ENCODE data around the gene SYNE2. TPM values are rescaled to one million over a fixed set of nuclear protein-coding genes. Genes with fewer than 3 reads are reported as not detected.

SYNE2 gene
- total and polyA plus RNA-seq, 10 of the 15 experiments (the other 5 are each of a cell fraction or from before 2014, with no cell fraction given) = 2.1 to 52.7 (median 38.1) TPM

DNA sequence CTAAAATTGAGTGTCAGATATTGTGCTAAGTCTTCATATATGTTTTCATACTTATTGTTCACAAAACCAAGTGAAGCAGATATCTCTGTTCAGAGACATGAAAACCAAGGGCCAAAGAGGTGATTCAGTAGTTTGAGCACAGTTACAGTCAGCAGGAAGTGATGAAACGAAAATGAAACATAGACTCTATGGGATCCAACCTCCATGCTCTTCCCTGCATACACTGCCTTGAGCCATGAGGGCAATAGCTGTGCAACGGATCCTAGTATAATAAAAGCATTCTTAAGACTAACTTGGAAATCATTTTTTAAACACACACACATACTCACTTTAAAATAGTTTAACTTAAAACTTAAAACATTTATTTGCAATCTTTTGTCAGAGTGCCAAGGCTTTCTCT is 413.4 kb downstream of the SYNE2 start:
- Histone ChIP-seq H4K20me1 (ENCODE audit: control insufficient read depth, insufficient read depth) (no peaks in the 10 kb centered on the region), H3K79me2 (ENCODE audit: control insufficient read depth, insufficient read depth, low read length) (no peaks in the 10 kb centered on the region), H3K4me1 (ENCODE audit: control insufficient read depth, insufficient read depth, low read length) (0 out of 2 replicates have a peak, but pooled peaks cover 5% of the 10 kb centered on the region), H2AFZ (ENCODE audit: control insufficient read depth, low read depth, low read length) (peak overlapping the region; percentile 61), H3K9ac (ENCODE audit: control insufficient read depth, insufficient read depth, low read length) (no peak overlapping the region), H3K4me2 (ENCODE audit: control insufficient read depth, insufficient read depth) (no peak overlapping the region), H3K27me3 (replicated peaks in 1 of 2; ENCODE audit: control insufficient read depth in 2 of 2, insufficient read depth in 2 of 2, low read length in 1 of 2) (no peaks in the 10 kb centered on the region), H3K27ac (ENCODE audit: control insufficient read depth, insufficient read depth) (no peak overlapping the region), H3K4me3 (no peak overlapping the region), H3K9me3 (replicated peaks; ENCODE audit: control insufficient read depth, insufficient read depth, low read length) (no peaks in the 10 kb centered on the region), H3K36me3 (ENCODE audit: control insufficient read depth in 2 of 2, insufficient read depth in 2 of 2, low read length in 1 of 2) (no peaks in the 10 kb centered on the region)
- ChIA-PET CTCF (interaction anchor here (1.0 to 1.4 kb wide), 3 partner anchors 29 to 371 kb away, joined by 3 to 5 read pairs (median 4); no protein-coding TSS in a partner anchor), SMC1A (ENCODE audit: uncharacterized antibody, unreplicated experiment) (interaction anchor here (1.1 to 1.8 kb wide), 4 partner anchors 27 to 115 kb away, joined by 3 to 10 read pairs (median 4); no protein-coding TSS in a partner anchor), POLR2A (interaction anchor here (1.4 kb wide), 1 partner anchor 10 kb away, joined by 3 read pairs; no protein-coding TSS in a partner anchor), RAD21 (ENCODE audit: unreplicated experiment) (interaction anchor here (1.0 kb wide), 1 partner anchor 37 kb away, joined by 3 read pairs; no protein-coding TSS in a partner anchor)
- no TSS peak for BruUV-seq (replicated peaks)
- no peak for DNase-seq (ENCODE audit: low read depth, low spot score)
- intact Hi-C loops (cut with micrococcal nuclease; ENCODE audit: unreplicated experiment) (no loop called here), in situ Hi-C loops (cut with MboI) (no loop called here)
- ATAC-seq = peak; percentile 85
- TF ChIP-seq CHD1 (IDR thresholded peaks at IDR 0.05; ENCODE audit: low read depth, low read length) (no peak), BRCA1 (IDR thresholded peaks at IDR 0.05; ENCODE audit: low read depth, low read length) (no peak)
- WGBS (ENCODE audit: insufficient coverage, insufficient replicate concordance, low lambda C conversion rate, missing lambda C conversion rate) = 50% methylated on average over 2 of the region's 2 CpGs
- no peak for FAIRE-seq

DNA sequence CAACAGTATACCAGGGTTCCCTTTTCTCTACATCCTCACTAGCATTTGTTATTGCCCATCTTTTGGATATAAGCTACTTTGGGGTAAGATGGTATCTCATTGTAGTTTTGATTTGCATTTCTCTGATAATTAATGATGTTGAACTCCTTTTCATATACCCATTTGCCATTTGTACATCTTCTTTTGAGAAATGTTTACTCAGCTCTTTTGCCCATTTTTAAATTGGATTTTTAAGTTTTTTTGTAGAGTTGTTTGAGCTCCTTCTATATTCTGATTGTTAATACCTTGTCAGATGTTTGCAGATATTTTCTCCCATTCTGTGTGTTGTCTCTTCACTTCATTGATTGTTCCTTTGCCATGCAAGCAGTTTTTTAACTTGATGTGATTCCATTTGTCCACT is 419.2 kb downstream of the SYNE2 start:
- in situ Hi-C loops (cut with MboI) = no loop called here
- Histone ChIP-seq H3K9ac (ENCODE audit: control insufficient read depth, insufficient read depth, low read length) (no peak overlapping the region), H2AFZ (ENCODE audit: control insufficient read depth, low read depth, low read length) (no peak overlapping the region), H4K20me1 (ENCODE audit: control insufficient read depth, insufficient read depth) (no peaks in the 10 kb centered on the region), H3K27me3 (replicated peaks in 1 of 2; ENCODE audit: control insufficient read depth in 2 of 2, insufficient read depth in 2 of 2, low read length in 1 of 2) (no peaks in the 10 kb centered on the region), H3K27ac (ENCODE audit: control insufficient read depth, insufficient read depth) (no peak overlapping the region), H3K79me2 (ENCODE audit: control insufficient read depth, insufficient read depth, low read length) (no peaks in the 10 kb centered on the region), H3K4me1 (ENCODE audit: control insufficient read depth, insufficient read depth, low read length) (no peaks in the 10 kb centered on the region), H3K36me3 (ENCODE audit: control insufficient read depth in 2 of 2, insufficient read depth in 2 of 2, low read length in 1 of 2) (no peaks in the 10 kb centered on the region), H3K4me2 (ENCODE audit: control insufficient read depth, insufficient read depth) (no peak overlapping the region), H3K9me3 (replicated peaks; ENCODE audit: control insufficient read depth, insufficient read depth, low read length) (no peaks in the 10 kb centered on the region; the same call in 2 of the 3 replicates), H3K4me3 (no peak overlapping the region)
- ATAC-seq = no peak
- no peak for FAIRE-seq
- DNase-seq (ENCODE audit: low read depth, low spot score) = no peak
- RAD21 ChIA-PET (ENCODE audit: unreplicated experiment) = no interaction called here
- SMC1A ChIA-PET (ENCODE audit: uncharacterized antibody, unreplicated experiment) = interaction anchor here (1.5 kb wide), 1 partner anchor 134 kb away, joined by 4 read pairs; no protein-coding TSS in a partner anchor
- intact Hi-C loops (cut with micrococcal nuclease; ENCODE audit: unreplicated experiment) = no loop called here
- POLR2A ChIA-PET = no interaction called here
- TF ChIP-seq, protein P1, sequence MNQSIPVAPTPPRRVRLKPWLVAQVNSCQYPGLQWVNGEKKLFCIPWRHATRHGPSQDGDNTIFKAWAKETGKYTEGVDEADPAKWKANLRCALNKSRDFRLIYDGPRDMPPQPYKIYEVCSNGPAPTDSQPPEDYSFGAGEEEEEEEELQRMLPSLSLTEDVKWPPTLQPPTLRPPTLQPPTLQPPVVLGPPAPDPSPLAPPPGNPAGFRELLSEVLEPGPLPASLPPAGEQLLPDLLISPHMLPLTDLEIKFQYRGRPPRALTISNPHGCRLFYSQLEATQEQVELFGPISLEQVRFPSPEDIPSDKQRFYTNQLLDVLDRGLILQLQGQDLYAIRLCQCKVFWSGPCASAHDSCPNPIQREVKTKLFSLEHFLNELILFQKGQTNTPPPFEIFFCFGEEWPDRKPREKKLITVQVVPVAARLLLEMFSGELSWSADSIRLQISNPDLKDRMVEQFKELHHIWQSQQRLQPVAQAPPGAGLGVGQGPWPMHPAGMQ (IDR thresholded peaks at IDR 0.05; ENCODE audit: borderline replicate concordance) = no peak
- TF ChIP-seq, protein P2, sequence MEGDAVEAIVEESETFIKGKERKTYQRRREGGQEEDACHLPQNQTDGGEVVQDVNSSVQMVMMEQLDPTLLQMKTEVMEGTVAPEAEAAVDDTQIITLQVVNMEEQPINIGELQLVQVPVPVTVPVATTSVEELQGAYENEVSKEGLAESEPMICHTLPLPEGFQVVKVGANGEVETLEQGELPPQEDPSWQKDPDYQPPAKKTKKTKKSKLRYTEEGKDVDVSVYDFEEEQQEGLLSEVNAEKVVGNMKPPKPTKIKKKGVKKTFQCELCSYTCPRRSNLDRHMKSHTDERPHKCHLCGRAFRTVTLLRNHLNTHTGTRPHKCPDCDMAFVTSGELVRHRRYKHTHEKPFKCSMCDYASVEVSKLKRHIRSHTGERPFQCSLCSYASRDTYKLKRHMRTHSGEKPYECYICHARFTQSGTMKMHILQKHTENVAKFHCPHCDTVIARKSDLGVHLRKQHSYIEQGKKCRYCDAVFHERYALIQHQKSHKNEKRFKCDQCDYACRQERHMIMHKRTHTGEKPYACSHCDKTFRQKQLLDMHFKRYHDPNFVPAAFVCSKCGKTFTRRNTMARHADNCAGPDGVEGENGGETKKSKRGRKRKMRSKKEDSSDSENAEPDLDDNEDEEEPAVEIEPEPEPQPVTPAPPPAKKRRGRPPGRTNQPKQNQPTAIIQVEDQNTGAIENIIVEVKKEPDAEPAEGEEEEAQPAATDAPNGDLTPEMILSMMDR (IDR thresholded peaks at IDR 0.05 in 2 of 3, conservative IDR thresholded peaks at IDR 0.05 in 1 of 3; ENCODE audit: control insufficient read depth in 2 of 3, extremely low read depth in 1 of 3, insufficient read depth in 1 of 3, low read depth in 3 of 3, low read length in 3 of 3) = no peak
- TF ChIP-seq, protein P3, sequence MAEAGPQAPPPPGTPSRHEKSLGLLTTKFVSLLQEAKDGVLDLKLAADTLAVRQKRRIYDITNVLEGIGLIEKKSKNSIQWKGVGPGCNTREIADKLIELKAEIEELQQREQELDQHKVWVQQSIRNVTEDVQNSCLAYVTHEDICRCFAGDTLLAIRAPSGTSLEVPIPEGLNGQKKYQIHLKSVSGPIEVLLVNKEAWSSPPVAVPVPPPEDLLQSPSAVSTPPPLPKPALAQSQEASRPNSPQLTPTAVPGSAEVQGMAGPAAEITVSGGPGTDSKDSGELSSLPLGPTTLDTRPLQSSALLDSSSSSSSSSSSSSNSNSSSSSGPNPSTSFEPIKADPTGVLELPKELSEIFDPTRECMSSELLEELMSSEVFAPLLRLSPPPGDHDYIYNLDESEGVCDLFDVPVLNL (IDR thresholded peaks at IDR 0.05; ENCODE audit: low read depth, low read length) = no peak
- no peak for TF ChIP-seq NFIC (IDR thresholded peaks at IDR 0.05; ENCODE audit: low read depth, low read length)
- no peak for TF ChIP-seq SUPT20H (IDR thresholded peaks at IDR 0.05; ENCODE audit: borderline replicate concordance, control insufficient read depth, low read depth, low read length)
- TF ChIP-seq NR2C2 (IDR thresholded peaks at IDR 0.05; ENCODE audit: borderline replicate concordance, control insufficient read depth, insufficient read length, low read depth) = no peak
- TF ChIP-seq CBX5 (IDR thresholded peaks at IDR 0.05; ENCODE audit: low read depth) = no peak
- no peak for TF ChIP-seq MTA2 (IDR thresholded peaks at IDR 0.05; ENCODE audit: low read depth)
- no peak for TF ChIP-seq KLF5 (IDR thresholded peaks at IDR 0.05; ENCODE audit: partially characterized antibody)
- no peak for TF ChIP-seq STAT3 (IDR thresholded peaks at IDR 0.05; ENCODE audit: low read depth, low read length)
- CTCF ChIA-PET = interaction anchor here (1.1 kb wide), 1 partner anchor 33 kb away, joined by 8 read pairs; no protein-coding TSS in a partner anchor
- BruUV-seq (replicated peaks) = no TSS peak
